Tibial nerve (tissue), 4 donors: Measurements from ENCODE around the gene RHOH. TPM values are rescaled to one million over a fixed set of nuclear protein-coding genes. Genes with fewer than 3 reads are reported as not detected.

ENCODE experiments used
- DNase-seq, 2 donors: peaks; one replicate each; pipeline ENCODE4 v3.0.0-alpha.2; 2019; ENCODE audit warnings: low spot score in 2 of 2
- H3K27ac ChIP-seq, 4 donors: fragments of 200-600 bp; sonication (generic) in 3 of 4; one replicate each; pipeline ENCODE4 v1.5.1; 2017 to 2019; ENCODE audit warnings: mild to moderate bottlenecking in 1 of 4
- H3K27me3 ChIP-seq, 2 donors: fragments of 200-600 bp; sonication (generic) in 1 of 2; one replicate each; pipeline versions ENCODE4 v1.5.1 to v1.6.0; 2017 to 2019
- H3K36me3 ChIP-seq, 3 donors: fragments of 200-600 bp; sonication (generic); one replicate each; pipeline ENCODE4 v1.5.1; 2018 to 2019
- H3K4me1 ChIP-seq, 4 donors: fragments of 200-600 bp; sonication (generic) in 3 of 4; one replicate each; pipeline ENCODE4 v1.5.1; 2017 to 2019
- H3K4me3 ChIP-seq, 4 donors: fragments of 200-600 bp; sonication (generic) in 3 of 4; one replicate each; pipeline ENCODE4 v1.5.1; 2017 to 2019; ENCODE audit warnings: mild to moderate bottlenecking in 1 of 4, moderate library complexity in 1 of 4
- H3K9me3 ChIP-seq, 4 donors: fragments of 200-600 bp; sonication (generic) in 3 of 4; one replicate each; pipeline ENCODE4 v1.5.1; 2017 to 2019
- CTCF ChIP-seq, 5 experiments: fragments of 200-600 bp in 3 of 5; fragments of 450-650 bp in 2 of 5; sonication (generic) in 3 of 5; IDR thresholded peaks; one replicate each; pipeline ENCODE4 v1.5.1; 2016 to 2019; ENCODE audit warnings: antibody characterized with exemption in 5 of 5, mild to moderate bottlenecking in 3 of 5, moderate library complexity in 2 of 5
- EP300 ChIP-seq, 2 donors: sonication (generic); formaldehyde crosslinking; IDR thresholded peaks; one replicate each; pipeline ENCODE4 v1.6.1; 2017; ENCODE audit warnings: antibody characterized with exemption in 2 of 2, mild to moderate bottlenecking in 1 of 2
- POLR2A ChIP-seq, 2 donors: fragments of 450-650 bp; IDR thresholded peaks; one replicate each; pipeline ENCODE4 v1.6.1; 2017; ENCODE audit warnings: antibody characterized with exemption in 2 of 2, mild to moderate bottlenecking in 2 of 2, moderate library complexity in 2 of 2
- WGBS, 2 donors: methylation state at CpG; one replicate each; pipeline ENCODE4 v1.1.5; 2018; 5-methylcytosine and 5-hydroxymethylcytosine counted together
- total RNA-seq, 4 donors: library from RNA; depleted of rRNA; stranded (reverse); fragments of >200 nt; gene quantifications; one replicate each; pipeline ENCODE4 v1.1.0, GENCODE V29; 2016

Gene RHOH
- total RNA-seq, 4 donors from 2014 or later = 0.30 to 2.2 (median 1.0) TPM

GRCh38 chr4:40234519-40235039 is 37.7 kb downstream of the RHOH start:
- Histone ChIP-seq H3K4me3 (no peak overlapping the region), H3K27ac (no peak overlapping the region), H3K36me3 (no peaks in the 10 kb centered on the region), H3K9me3 (no peaks in the 10 kb centered on the region), H3K4me1 (peaks cover 0 to 5% (median 0%) of the 10 kb centered on the region in 4 donors), H3K27me3 (no peaks in the 10 kb centered on the region)
- WGBS, 2 donors = 74 to 85% methylated on average over 3 of the region's 3 CpGs
- TF ChIP-seq POLR2A (IDR thresholded peaks at IDR 0.05) (no peak), CTCF (IDR thresholded peaks at IDR 0.05) (no peak), EP300 (IDR thresholded peaks at IDR 0.05) (no peak)
- no peak for DNase-seq

- no peak overlapping the region for H3K4me3 ChIP-seq
- TF ChIP-seq EP300 (IDR thresholded peaks at IDR 0.05) (no peak), CTCF (IDR thresholded peaks at IDR 0.05) (no peak), POLR2A (IDR thresholded peaks at IDR 0.05) (no peak)
- DNase-seq = no peak
- no peaks in the 10 kb centered on the region for H3K36me3 ChIP-seq
- peak overlapping the region in 1 of 4 donors; percentile 56 for H3K27ac ChIP-seq
- 82 to 86% methylated on average over 12 of the region's 12 CpGs for WGBS, 2 donors
- H3K27me3 ChIP-seq = no peaks in the 10 kb centered on the region
- no peaks in the 10 kb centered on the region for H3K9me3 ChIP-seq
- no peaks in the 10 kb centered on the region for H3K4me1 ChIP-seq
Observed at GRCh38 chr4:40238008-40238699, 41.3 kb downstream of the RHOH start.

GRCh38 chr4:40238700-40239548 is 42.1 kb downstream of the RHOH start:
- 88 to 91% methylated on average over 12 of the region's 12 CpGs for WGBS, 2 donors
- no peak for TF ChIP-seq EP300 (IDR thresholded peaks at IDR 0.05)
- no peak for TF ChIP-seq CTCF (IDR thresholded peaks at IDR 0.05)
- no peak for TF ChIP-seq POLR2A (IDR thresholded peaks at IDR 0.05)
- no peak for DNase-seq
- no peak overlapping the region for H3K4me3 ChIP-seq
- peaks cover 0 to 4% (median 0%) of the 10 kb centered on the region in 4 donors for H3K4me1 ChIP-seq
- no peaks in the 10 kb centered on the region for H3K9me3 ChIP-seq
- H3K27me3 ChIP-seq = no peaks in the 10 kb centered on the region
- H3K27ac ChIP-seq = peak overlapping the region in 1 of 4 donors; percentile 56
- no peaks in the 10 kb centered on the region for H3K36me3 ChIP-seq

GRCh38 chr4:40240040-40240653 is 43.3 kb downstream of the RHOH start:
- no peak overlapping the region for H3K4me3 ChIP-seq
- TF ChIP-seq CTCF (IDR thresholded peaks at IDR 0.05) (no peak), EP300 (IDR thresholded peaks at IDR 0.05) (no peak), POLR2A (IDR thresholded peaks at IDR 0.05) (no peak)

More at GRCh38 chr4:40240040-40240653, 43.3 kb downstream of the RHOH start:
- DNase-seq = no peak
- H3K36me3 ChIP-seq = no peaks in the 10 kb centered on the region
- peaks cover 0 to 4% (median 0%) of the 10 kb centered on the region in 4 donors for H3K4me1 ChIP-seq
- H3K9me3 ChIP-seq = no peaks in the 10 kb centered on the region
- no peaks in the 10 kb centered on the region for H3K27me3 ChIP-seq
- WGBS, 2 donors = 93 to 95% methylated on average over 4 of the region's 4 CpGs
- no peak overlapping the region for H3K27ac ChIP-seq
